CD4-positive, alpha-beta T cell treated with Interleukin-21 for 1 hour (primary cell): Measurements from ENCODE around the gene JADE3.

Experiments used
- DNase-seq: peaks from one replicate; pipeline ENCODE4 v3.0.0-alpha.2; 2020

JADE3 gene

GRCh38 chrX:46912098-46912602 lies at the start of gene JADE3:
JADE3 (plus strand) TSS chrX:46912421; CDS start chrX:46984895, 72,474 bp downstream.
- peak; percentile 15 for DNase-seq

GRCh38 chrX:46863072-46863471 lies 49.1 kb upstream of the JADE3 start:
- DNase-seq: no peak

- no peak for DNase-seq
Measured at GRCh38 chrX:46864606-46865005, 47.6 kb upstream of the JADE3 start.

- no peak for DNase-seq
Measured at GRCh38 chrX:46865281-46865680, 46.9 kb upstream of the JADE3 start.

- DNase-seq: no peak
Measured at GRCh38 chrX:46866726-46867125, 45.5 kb upstream of the JADE3 start.

- no peak for DNase-seq
Measured at GRCh38 chrX:46873746-46874145, 38.5 kb upstream of the JADE3 start.

GRCh38 chrX:46876901-46877300 lies 35.3 kb upstream of the JADE3 start:
- DNase-seq: no peak

GRCh38 chrX:46882266-46882665 lies 30.0 kb upstream of the JADE3 start:
- no peak for DNase-seq

GRCh38 chrX:46884799-46885198 lies 27.4 kb upstream of the JADE3 start:
- DNase-seq: no peak

- no peak for DNase-seq
Measured at GRCh38 chrX:46898207-46898606, 14.0 kb upstream of the JADE3 start.

- DNase-seq: peak; percentile 51
Measured at GRCh38 chrX:46903458-46904242, 8.6 kb upstream of the JADE3 start.

GRCh38 chrX:46904626-46905025 lies 7.6 kb upstream of the JADE3 start:
- no peak for DNase-seq

GRCh38 chrX:46910415-46910814 lies 1.8 kb upstream of the JADE3 start:
- DNase-seq: no peak

GRCh38 chrX:46912603-46913491 lies 626 bp downstream of the JADE3 start:
- DNase-seq: peak; percentile 27

- no peak for DNase-seq
Measured at GRCh38 chrX:46913667-46914066, 1.4 kb downstream of the JADE3 start.

GRCh38 chrX:46916273-46916672 lies 4.1 kb downstream of the JADE3 start:
- DNase-seq: no peak

GRCh38 chrX:46917622-46918021 lies 5.4 kb downstream of the JADE3 start:
- no peak for DNase-seq

GRCh38 chrX:46918434-46918833 lies 6.2 kb downstream of the JADE3 start:
- DNase-seq: no peak

- no peak for DNase-seq
Measured at GRCh38 chrX:46920235-46920634, 8.0 kb downstream of the JADE3 start.

GRCh38 chrX:46922611-46923010 lies 10.4 kb downstream of the JADE3 start:
- no peak for DNase-seq

GRCh38 chrX:46927718-46928117 lies 15.5 kb downstream of the JADE3 start:
- no peak for DNase-seq

GRCh38 chrX:46929439-46930261 lies 17.4 kb downstream of the JADE3 start:
- no peak for DNase-seq

GRCh38 chrX:46935295-46935694 lies 23.1 kb downstream of the JADE3 start:
- DNase-seq: no peak
